Upper lobe of left lung (tissue), 6 donors: ENCODE results near the gene BMAL1. TPM values are rescaled to one million over a fixed set of nuclear protein-coding genes. Genes with fewer than 3 reads are reported as not detected.

Source experiments
- ATAC-seq, 2 donors: fragments of 200-7000 bp; cut with Tn5 transposase; one replicate each; pipeline ENCODE4 v1.9.1; 2022; ENCODE audit warnings: mild to moderate bottlenecking in 2 of 2, moderate library complexity in 2 of 2; ENCODE audit not compliant: low FRiP score in 2 of 2
- DNase-seq, 2 donors: peaks; one replicate each; pipeline ENCODE4 v3.0.0-alpha.2; 2019 to 2020
- H3K27ac ChIP-seq, 4 donors: fragments of 200-600 bp; sonication (generic); one replicate each; pipeline ENCODE4 v1.5.1; 2016 to 2019
- H3K27me3 ChIP-seq, 4 donors: fragments of 200-600 bp; sonication (generic); one replicate each; pipeline ENCODE4 v1.5.1; 2017 to 2019
- H3K36me3 ChIP-seq, 4 donors: fragments of 200-600 bp; sonication (generic); one replicate each; pipeline ENCODE4 v1.5.1; 2016 to 2019
- H3K4me1 ChIP-seq, 4 donors: fragments of 200-600 bp; sonication (generic); one replicate each; pipeline ENCODE4 v1.5.1; 2018 to 2019
- H3K4me3 ChIP-seq, 4 donors: fragments of 200-600 bp; sonication (generic); one replicate each; pipeline ENCODE4 v1.5.1; 2017 to 2019; ENCODE audit warnings: mild to moderate bottlenecking in 2 of 4, moderate library complexity in 1 of 4
- H3K9me3 ChIP-seq, 4 donors: fragments of 200-600 bp; sonication (generic); one replicate each; pipeline ENCODE4 v1.5.1; 2018 to 2019
- CTCF ChIP-seq, 6 experiments: fragments of 450-650 bp in 4 of 6; fragments of 200-600 bp in 2 of 6; sonication (generic) in 2 of 6; IDR thresholded peaks; one replicate each; pipeline ENCODE4 v1.5.1; 2016 to 2019; ENCODE audit warnings: antibody characterized with exemption in 6 of 6
- EP300 ChIP-seq, 4 donors: sonication (generic); formaldehyde crosslinking; IDR thresholded peaks; one replicate each; pipeline ENCODE4 v1.5.1; 2017; ENCODE audit warnings: antibody characterized with exemption in 4 of 4, control low read depth in 2 of 4
- POLR2A ChIP-seq, 4 donors: fragments of 450-650 bp; IDR thresholded peaks; one replicate each; pipeline ENCODE4 v1.5.1; 2016 to 2017; ENCODE audit warnings: antibody characterized with exemption in 4 of 4, mild to moderate bottlenecking in 2 of 4
- POLR2AphosphoS5 ChIP-seq, 2 donors: sonication (generic); formaldehyde crosslinking; IDR thresholded peaks; one replicate each; pipeline ENCODE4 v1.5.1; 2017; ENCODE audit warnings: antibody characterized with exemption in 2 of 2
- WGBS, 2 donors: methylation state at CpG; one replicate each; pipeline ENCODE4 v1.1.5; 2017 to 2018; 5-methylcytosine and 5-hydroxymethylcytosine counted together
- total RNA-seq, 6 donors: library from RNA; depleted of rRNA in 4 of 6; stranded (reverse); fragments of >200 nt in 4 of 6; gene quantifications; one replicate each; pipeline versions ENCODE4 v1.1.0 to v1.2.1, GENCODE V29; 2016 to 2021
- donor health status: DM: no; HTN: no; CAD: no; lungs with moderate emphysema.
- donor health status: DM: no; HTN: yes; CAD: no; lungs with severe emphysema.

The BMAL1 gene
- total RNA-seq, 6 donors from 2014 or later: 16.1 to 57.6 (median 35.7) TPM

GRCh38 chr11:13235895-13236294 lies 41.7 kb upstream of the BMAL1 start:
- no peaks in the 10 kb centered on the region for H3K9me3 ChIP-seq
- no peaks in the 10 kb centered on the region for H3K27me3 ChIP-seq
- 91 to 94% methylated on average over 3 of the region's 3 CpGs for WGBS, 2 donors
- TF ChIP-seq CTCF (IDR thresholded peaks at IDR 0.05): no peak
- no peak for TF ChIP-seq POLR2AphosphoS5 (IDR thresholded peaks at IDR 0.05)
- no peak for TF ChIP-seq POLR2A (IDR thresholded peaks at IDR 0.05)
- TF ChIP-seq EP300 (IDR thresholded peaks at IDR 0.05): no peak
- no peak overlapping the region for H3K4me3 ChIP-seq
- no peak for ATAC-seq
- no peaks in the 10 kb centered on the region for H3K36me3 ChIP-seq
- no peak overlapping the region for H3K27ac ChIP-seq
- DNase-seq: no peak
- H3K4me1 ChIP-seq: no peaks in the 10 kb centered on the region

GRCh38 chr11:13236626-13237025 lies 41.0 kb upstream of the BMAL1 start:
- Histone ChIP-seq H3K27me3 (no peaks in the 10 kb centered on the region), H3K4me1 (no peaks in the 10 kb centered on the region), H3K36me3 (no peaks in the 10 kb centered on the region), H3K9me3 (no peaks in the 10 kb centered on the region), H3K27ac (no peak overlapping the region), H3K4me3 (no peak overlapping the region)
- WGBS, 2 donors: 43 to 45% methylated on average over 2 of the region's 2 CpGs
- no peak for DNase-seq
- no peak for TF ChIP-seq POLR2A (IDR thresholded peaks at IDR 0.05)
- no peak for ATAC-seq

- TF ChIP-seq POLR2A (IDR thresholded peaks at IDR 0.05) (no peak), POLR2AphosphoS5 (IDR thresholded peaks at IDR 0.05) (no peak), EP300 (IDR thresholded peaks at IDR 0.05) (no peak), CTCF (IDR thresholded peaks at IDR 0.05) (no peak)
These were observed 39.8 kb upstream of the BMAL1 start for GRCh38 chr11:13237761-13238160.

GRCh38 chr11:13238879-13239514 lies 38.6 kb upstream of the BMAL1 start:
- TF ChIP-seq EP300 (IDR thresholded peaks at IDR 0.05) (no peak), CTCF (IDR thresholded peaks at IDR 0.05) (peak; percentile 64 to 80 (median 70))
- Histone ChIP-seq H3K4me1 (no peaks in the 10 kb centered on the region), H3K27me3 (no peaks in the 10 kb centered on the region), H3K27ac (no peak overlapping the region), H3K9me3 (no peaks in the 10 kb centered on the region), H3K36me3 (no peaks in the 10 kb centered on the region), H3K4me3 (no peak overlapping the region)
- ATAC-seq (peak; percentile 80 to 86), DNase-seq (peak in 1 of 2 donors; percentile 36)
- WGBS, 2 donors: 52 to 53% methylated on average over 4 of the region's 4 CpGs

More at GRCh38 chr11:13237761-13238160, 39.8 kb upstream of the BMAL1 start:
- no peak overlapping the region for H3K27ac ChIP-seq
- no peak overlapping the region for H3K4me3 ChIP-seq
- ATAC-seq (no peak), DNase-seq (no peak)
- H3K4me1 ChIP-seq: no peaks in the 10 kb centered on the region
- no peaks in the 10 kb centered on the region for H3K36me3 ChIP-seq
- H3K9me3 ChIP-seq: no peaks in the 10 kb centered on the region
- H3K27me3 ChIP-seq: no peaks in the 10 kb centered on the region
- WGBS, 2 donors: 83 to 85% methylated on average over 7 of the region's 7 CpGs

GRCh38 chr11:13242564-13242963 lies 35.0 kb upstream of the BMAL1 start:
- WGBS, 2 donors: 93 to 99% methylated on average over 3 of the region's 3 CpGs
- H3K4me3 ChIP-seq: no peak overlapping the region

GRCh38 chr11:13247606-13248296 lies 29.8 kb upstream of the BMAL1 start:
- no peak for TF ChIP-seq POLR2A (IDR thresholded peaks at IDR 0.05)
- no peak for TF ChIP-seq POLR2AphosphoS5 (IDR thresholded peaks at IDR 0.05)
- no peak for TF ChIP-seq EP300 (IDR thresholded peaks at IDR 0.05)
- no peak for TF ChIP-seq CTCF (IDR thresholded peaks at IDR 0.05)
- H3K27ac ChIP-seq: no peak overlapping the region
- WGBS, 2 donors: 67 to 74% methylated on average over 5 of the region's 5 CpGs
- H3K4me1 ChIP-seq: no peaks in the 10 kb centered on the region
- no peaks in the 10 kb centered on the region for H3K27me3 ChIP-seq
- DNase-seq (no peak), ATAC-seq (no peak)
- H3K9me3 ChIP-seq: no peaks in the 10 kb centered on the region
- no peaks in the 10 kb centered on the region for H3K36me3 ChIP-seq
- H3K4me3 ChIP-seq: no peak overlapping the region

More at GRCh38 chr11:13242564-13242963, 35.0 kb upstream of the BMAL1 start:
- ATAC-seq (peak in 1 of 2 donors; percentile 31), DNase-seq (no peak)
- Histone ChIP-seq H3K4me1 (no peaks in the 10 kb centered on the region), H3K27ac (no peak overlapping the region), H3K9me3 (no peaks in the 10 kb centered on the region), H3K27me3 (no peaks in the 10 kb centered on the region), H3K36me3 (no peaks in the 10 kb centered on the region)
- TF ChIP-seq POLR2AphosphoS5 (IDR thresholded peaks at IDR 0.05): no peak
